GM12864 (cell line): ENCODE measurements around the gene TBC1D24.

Source experiments
- DNase-seq: peaks from one replicate; pipeline ENCODE4 v3.0.0-alpha.2; 2011; ENCODE audit warnings: low read depth
- H3K4me3 ChIP-seq: 2 replicates; pipeline ENCODE4 v1.5.1; 2011; ENCODE audit warnings: mild to moderate bottlenecking, low read depth, low read length, control low read depth
- CTCF ChIP-seq: IDR thresholded peaks from 2 replicates; pipeline ENCODE4 v1.5.1; 2011; ENCODE audit warnings: low read depth, mild to moderate bottlenecking, moderate library complexity, low read length, control low read depth, inconsistent platforms; ENCODE audit errors: missing control alignments

Gene TBC1D24

DNA sequence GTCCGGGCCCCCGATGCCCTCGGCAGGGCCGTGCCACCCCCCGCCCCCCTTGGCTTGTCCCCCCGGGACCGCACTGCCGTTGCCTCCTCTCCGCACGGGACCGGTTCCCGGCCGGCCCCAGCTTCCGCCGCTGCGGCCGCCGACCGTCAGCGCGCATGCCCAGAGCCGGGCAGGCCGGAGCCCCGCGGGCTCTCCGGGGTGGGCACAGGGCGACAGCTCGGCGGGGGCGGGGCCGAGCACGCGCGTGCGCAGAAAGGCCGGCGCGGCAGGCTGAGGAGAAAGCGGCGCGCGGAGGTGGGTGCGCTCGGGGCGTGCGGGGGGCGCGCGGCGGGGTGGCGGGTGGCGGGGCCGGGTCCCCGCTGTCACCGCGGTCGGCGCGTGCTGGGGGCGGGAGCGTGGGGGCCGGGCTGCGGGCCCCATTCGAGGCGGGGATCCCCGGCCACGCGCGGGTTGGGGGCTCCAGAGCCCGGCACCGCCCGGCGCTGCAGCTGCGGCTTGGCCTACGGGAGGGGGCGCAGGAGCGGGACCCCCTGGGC, at the start of gene TBC1D24:
TSS of gene TBC1D24 (plus strand) at position 251 of the 536 bp plus-strand sequence. CDS start 21,022 bp downstream, outside the sequence.
- no peak for DNase-seq
- TF ChIP-seq CTCF = no peak
- peak within 1 kb of the TSS; percentile 94 for H3K4me3 ChIP-seq

DNA sequence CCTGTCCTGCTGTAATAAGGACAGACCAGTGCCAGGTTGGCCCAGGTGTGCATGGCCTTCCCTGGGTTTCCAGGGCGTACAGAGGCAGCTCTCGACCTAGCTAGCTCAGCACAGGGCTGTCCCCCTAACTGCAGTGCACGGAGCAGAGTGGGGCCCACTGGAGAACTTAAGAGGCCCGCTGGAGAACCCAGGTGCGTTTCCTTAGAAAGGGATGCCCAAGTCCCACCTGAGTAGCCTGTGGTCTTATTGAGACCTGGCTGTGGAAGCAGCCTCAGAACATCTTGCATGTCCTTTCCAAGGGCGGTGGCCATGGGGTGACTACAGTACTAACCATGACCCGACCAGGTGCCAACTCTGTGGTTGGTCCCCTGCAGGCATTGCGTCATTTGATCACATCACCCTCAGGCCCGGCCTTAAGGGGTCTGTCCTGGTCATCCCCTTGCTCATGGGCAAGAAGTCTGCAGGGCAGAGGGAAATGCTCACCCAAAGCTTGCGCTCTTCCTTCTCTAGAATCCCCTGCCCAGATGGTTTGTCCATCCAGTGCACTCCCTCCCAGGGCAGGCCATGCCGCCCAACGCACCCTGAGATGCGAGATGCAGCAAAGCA, 49.0 kb upstream of the TBC1D24 start:
- TF ChIP-seq CTCF = no peak
- no peak for DNase-seq
- H3K4me3 ChIP-seq = no peak overlapping the region

GRCh38 chr16:2426941-2427361, 48.0 kb upstream of the TBC1D24 start:
- no peak for DNase-seq
- H3K4me3 ChIP-seq = no peak overlapping the region
- TF ChIP-seq CTCF = no peak

DNA sequence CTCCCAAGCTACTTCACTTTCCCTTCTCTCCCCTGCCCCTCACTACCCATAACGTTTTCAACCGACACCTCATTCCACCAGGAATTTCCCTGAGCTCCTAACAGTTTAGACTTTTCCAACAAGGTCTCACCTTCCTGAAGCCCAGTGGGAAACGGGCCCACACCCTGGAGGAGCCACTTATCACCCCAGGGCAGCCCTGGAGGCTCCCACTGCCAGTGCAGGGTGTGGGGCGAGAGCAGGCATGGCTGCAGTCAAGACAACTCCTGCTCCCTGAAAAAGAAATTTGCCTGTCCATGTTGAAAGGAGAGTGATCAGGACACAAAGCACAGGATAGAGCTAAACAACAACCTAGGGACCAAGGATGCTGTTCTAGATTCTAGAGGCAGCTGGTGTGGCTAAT, 47.4 kb upstream of the TBC1D24 start:
- no peak for TF ChIP-seq CTCF
- DNase-seq = no peak
- H3K4me3 ChIP-seq = no peak overlapping the region

GRCh38 chr16:2428051-2428783, 46.7 kb upstream of the TBC1D24 start:
- peak; percentile 30 for TF ChIP-seq CTCF
- DNase-seq = peak; percentile 5
- peak overlapping the region; percentile 71 for H3K4me3 ChIP-seq

GRCh38 chr16:2428784-2429033, 46.2 kb upstream of the TBC1D24 start:
- no peak for DNase-seq
- peak overlapping the region; percentile 71 for H3K4me3 ChIP-seq
- no peak for TF ChIP-seq CTCF
